HFF-Myc (cell line): ENCODE results near the gene EXOC4.

ENCODE experiments used
- DNase-seq: peaks from one replicate; pipeline ENCODE4 v3.0.0-alpha.2; 2011; ENCODE audit warnings: low read depth; ENCODE audit errors: extremely low read depth
- H3K4me3 ChIP-seq: replicated peaks from 2 replicates; pipeline ENCODE4 v1.5.1; 2011; ENCODE audit warnings: low read depth, mild to moderate bottlenecking, control low read depth, low read length
- CTCF ChIP-seq: IDR thresholded peaks from 2 replicates; pipeline ENCODE4 v1.5.1; 2012; ENCODE audit warnings: mild to moderate bottlenecking, low read depth, low read length, control low read depth; ENCODE audit errors: missing control alignments

Gene EXOC4

GRCh38 chr7:133733401-133733800 lies 480.5 kb downstream of the EXOC4 start:
- no peak for TF ChIP-seq CTCF
- no peak for DNase-seq
- no peak overlapping the region for H3K4me3 ChIP-seq

GRCh38 chr7:133735222-133735621 lies 482.3 kb downstream of the EXOC4 start:
- DNase-seq, result no peak
- no peak overlapping the region for H3K4me3 ChIP-seq
- TF ChIP-seq CTCF, result no peak

- DNase-seq, result no peak
- no peak for TF ChIP-seq CTCF
- H3K4me3 ChIP-seq, result no peak overlapping the region
Measured at GRCh38 chr7:133739817-133740216, 486.9 kb downstream of the EXOC4 start.

GRCh38 chr7:133741078-133741477 lies 488.2 kb downstream of the EXOC4 start:
- TF ChIP-seq CTCF, result no peak
- no peak overlapping the region for H3K4me3 ChIP-seq

GRCh38 chr7:133741703-133742102 lies 488.8 kb downstream of the EXOC4 start:
- TF ChIP-seq CTCF, result no peak
- no peak for DNase-seq
- no peak overlapping the region for H3K4me3 ChIP-seq

More at GRCh38 chr7:133741078-133741477, 488.2 kb downstream of the EXOC4 start:
- DNase-seq, result no peak

- H3K4me3 ChIP-seq, result no peak overlapping the region
- no peak for DNase-seq
Measured at GRCh38 chr7:133742709-133743538, 490.0 kb downstream of the EXOC4 start.

More at GRCh38 chr7:133742709-133743538, 490.0 kb downstream of the EXOC4 start:
- TF ChIP-seq CTCF, result peak; percentile 57
